Measurements from ENCODE around the gene ITPR1.

GRCh38 chr3:4821338-4821737 is 328.2 kb downstream of the ITPR1 start:
- no peak for TF ChIP-seq MYC (IDR thresholded peaks at IDR 0.05; ENCODE audit: low read depth, low read length)
- TF ChIP-seq POLR2A (IDR thresholded peaks at IDR 0.05; ENCODE audit: extremely low read depth, insufficient read length) = no peak
- no peak for TF ChIP-seq CTCF (IDR thresholded peaks at IDR 0.05; ENCODE audit: low read depth, low read length)

All from NB4 (cell line).